Liver (tissue), 9 donors: ENCODE results near the gene NTM. TPM values are rescaled to one million over a fixed set of nuclear protein-coding genes. Genes with fewer than 3 reads are reported as not detected.

Source experiments
- DNase-seq: peaks from one replicate; pipeline ENCODE4 v3.0.0-alpha.2; 2017; ENCODE audit warnings: low spot score
- H3K27ac ChIP-seq, 2 donors: one replicate each; pipeline ENCODE4 v1.7.0; 2013; ENCODE audit warnings: inconsistent platforms in 2 of 2, low read length in 2 of 2, control low read depth in 1 of 2, low read depth in 1 of 2, mild to moderate bottlenecking in 1 of 2
- H3K27me3 ChIP-seq, 4 donors: one replicate each; pipeline versions ENCODE4 v1.6.1 to v1.7.0; 2013; ENCODE audit warnings: low read length in 3 of 4, inconsistent platforms in 1 of 4, mild to moderate bottlenecking in 1 of 4, moderate library complexity in 1 of 4; ENCODE audit not compliant: control insufficient read depth in 4 of 4, insufficient read depth in 4 of 4
- H3K36me3 ChIP-seq, 4 donors: one replicate each; pipeline versions ENCODE4 v1.6.1 to v1.7.0; 2013; ENCODE audit warnings: low read length in 3 of 4, mild to moderate bottlenecking in 3 of 4, low read depth in 1 of 4, moderate library complexity in 1 of 4; ENCODE audit not compliant: control insufficient read depth in 4 of 4, insufficient read depth in 3 of 4
- H3K4me1 ChIP-seq, 4 donors: one replicate each; pipeline versions ENCODE4 v1.6.1 to v1.7.0; 2013; ENCODE audit warnings: low read length in 3 of 4, mild to moderate bottlenecking in 3 of 4, moderate library complexity in 1 of 4; ENCODE audit not compliant: control insufficient read depth in 4 of 4, insufficient read depth in 4 of 4
- H3K4me3 ChIP-seq, 3 donors: one replicate each; pipeline versions ENCODE4 v1.6.1 to v1.7.0; 2013; ENCODE audit warnings: low read length in 3 of 3, control low read depth in 1 of 3, low read depth in 1 of 3, mild to moderate bottlenecking in 1 of 3
- H3K9ac ChIP-seq, 2 donors: one replicate each; pipeline ENCODE4 v1.7.0; 2013; ENCODE audit warnings: low read length in 2 of 2, mild to moderate bottlenecking in 2 of 2, moderate library complexity in 2 of 2, control low read depth in 1 of 2, low read depth in 1 of 2
- H3K9me3 ChIP-seq, 4 donors: one replicate each; pipeline versions ENCODE4 v1.6.1 to v1.7.0; 2013; ENCODE audit warnings: low read length in 3 of 4; ENCODE audit not compliant: control insufficient read depth in 4 of 4
- FOXA1 ChIP-seq: IDR thresholded peaks from 2 replicates; pipeline ENCODE4 v1.6.1; 2016; ENCODE audit warnings: antibody characterized with exemption
- FOXA2 ChIP-seq: IDR thresholded peaks from 2 replicates; pipeline ENCODE4 v1.6.1; 2016; ENCODE audit warnings: antibody characterized with exemption
- HNF4G ChIP-seq: IDR thresholded peaks from 2 replicates; pipeline ENCODE4 v1.6.1; 2016; ENCODE audit warnings: antibody characterized with exemption
- JUND ChIP-seq, 2 donors: IDR thresholded peaks; 2 replicates each; pipeline ENCODE4 v1.6.1; 2016; ENCODE audit warnings: antibody characterized with exemption in 2 of 2
- NR2F2 ChIP-seq: IDR thresholded peaks from 2 replicates; pipeline ENCODE4 v1.6.1; 2016; ENCODE audit warnings: antibody characterized with exemption
- RAD21 ChIP-seq, 2 donors: IDR thresholded peaks; 2 replicates each; pipeline ENCODE4 v1.6.1; 2016; ENCODE audit warnings: antibody characterized with exemption in 2 of 2, mild to moderate bottlenecking in 2 of 2
- RXRA ChIP-seq, 2 donors: IDR thresholded peaks; 2 replicates each; pipeline ENCODE4 v1.6.1; 2017 to 2018; ENCODE audit warnings: antibody characterized with exemption in 2 of 2, mild to moderate bottlenecking in 1 of 2
- SP1 ChIP-seq: IDR thresholded peaks from 2 replicates; pipeline ENCODE4 v1.6.1; 2018; ENCODE audit warnings: antibody characterized with exemption, mild to moderate bottlenecking
- TAF1 ChIP-seq: conservative IDR thresholded peaks from 2 replicates; pipeline ENCODE4 v1.6.1; 2016; ENCODE audit warnings: antibody characterized with exemption, mild to moderate bottlenecking
- WGBS: extraction: QIAGEN DNeasy Blood & Tissue Kit; methylation state at CpG from one replicate; pipeline ENCODE4 v1.1.7; 2013; 5-methylcytosine and 5-hydroxymethylcytosine counted together
- polyA plus RNA-seq, 2 donors: library from polyadenylated mRNA; stranded (reverse) in 1 of 2; unstranded in 1 of 2; fragments of 200-250 nt in 1 of 2; fragments of >200 nt in 1 of 2; fragmentation: Nextera tagmentation in 1 of 2; extraction: Ambion mirVana in 1 of 2; gene quantifications; one replicate each; pipeline versions ENCODE4 v1.2.1 to v1.2.3, GENCODE V29; 2013 to 2015
- total RNA-seq, 2 donors: library from RNA; depleted of rRNA; stranded (reverse); fragments of >200 nt; gene quantifications; one replicate each; pipeline ENCODE4 v1.2.3, GENCODE V29; 2014
- TF ChIP-seq, protein P1 (sequence below): IDR thresholded peaks from 2 replicates; pipeline ENCODE4 v1.6.1; 2016; ENCODE audit warnings: antibody characterized with exemption
- TF ChIP-seq, protein P2 (sequence below): IDR thresholded peaks from 2 replicates; pipeline ENCODE4 v1.6.1; 2016; ENCODE audit warnings: antibody characterized with exemption
- TF ChIP-seq, protein P3 (sequence below): fragments of 150-350 bp; IDR thresholded peaks from 2 replicates; pipeline ENCODE4 v1.5.1; 2017; ENCODE audit warnings: improper control_type of control experiment, low read depth, low read length; ENCODE audit not compliant: missing input control
- donor health status: healthy.
- donor health status: healthy.
- donor health status: healthy.
- donor health status: healthy.
- donor health status: healthy.

The NTM gene
- total and polyA plus RNA-seq, 4 donors: 0.08 to 1.1 (median 0.08) TPM; not detected in 1

DNA sequence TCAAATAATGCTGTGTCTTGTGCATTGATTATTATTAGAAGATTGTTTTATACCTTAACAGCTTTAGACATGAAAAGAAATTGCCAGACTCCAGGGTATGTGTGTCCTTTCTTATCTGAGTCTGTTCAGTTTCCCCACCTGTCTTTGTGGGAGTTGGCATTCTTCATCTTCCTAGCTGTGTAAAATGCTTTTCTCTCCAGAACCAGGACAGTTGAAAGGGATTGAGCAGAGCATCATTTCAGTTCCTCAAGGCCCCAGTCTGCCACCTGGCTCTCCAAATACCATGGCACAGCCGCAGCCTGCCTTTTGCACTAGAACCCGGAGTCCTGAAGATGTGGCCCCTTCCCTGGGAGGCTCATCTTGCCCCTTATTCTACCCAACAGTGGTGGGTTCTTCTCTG is 851.9 kb downstream of the NTM start:
- Histone ChIP-seq H3K27me3 (no peaks in the 10 kb centered on the region), H3K4me3 (no peak overlapping the region), H3K9me3 (no peaks in the 10 kb centered on the region), H3K36me3 (no peaks in the 10 kb centered on the region), H3K9ac (no peak overlapping the region), H3K27ac (no peak overlapping the region), H3K4me1 (no peaks in the 10 kb centered on the region)
- no peak for DNase-seq
- WGBS: 79% methylated on average over 2 of the region's 2 CpGs
- no peak for TF ChIP-seq RXRA (IDR thresholded peaks at IDR 0.05)
- TF ChIP-seq SP1: no peak
- TF ChIP-seq, protein P1, sequence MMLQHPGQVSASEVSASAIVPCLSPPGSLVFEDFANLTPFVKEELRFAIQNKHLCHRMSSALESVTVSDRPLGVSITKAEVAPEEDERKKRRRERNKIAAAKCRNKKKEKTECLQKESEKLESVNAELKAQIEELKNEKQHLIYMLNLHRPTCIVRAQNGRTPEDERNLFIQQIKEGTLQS: no peak
- TF ChIP-seq, protein P2, sequence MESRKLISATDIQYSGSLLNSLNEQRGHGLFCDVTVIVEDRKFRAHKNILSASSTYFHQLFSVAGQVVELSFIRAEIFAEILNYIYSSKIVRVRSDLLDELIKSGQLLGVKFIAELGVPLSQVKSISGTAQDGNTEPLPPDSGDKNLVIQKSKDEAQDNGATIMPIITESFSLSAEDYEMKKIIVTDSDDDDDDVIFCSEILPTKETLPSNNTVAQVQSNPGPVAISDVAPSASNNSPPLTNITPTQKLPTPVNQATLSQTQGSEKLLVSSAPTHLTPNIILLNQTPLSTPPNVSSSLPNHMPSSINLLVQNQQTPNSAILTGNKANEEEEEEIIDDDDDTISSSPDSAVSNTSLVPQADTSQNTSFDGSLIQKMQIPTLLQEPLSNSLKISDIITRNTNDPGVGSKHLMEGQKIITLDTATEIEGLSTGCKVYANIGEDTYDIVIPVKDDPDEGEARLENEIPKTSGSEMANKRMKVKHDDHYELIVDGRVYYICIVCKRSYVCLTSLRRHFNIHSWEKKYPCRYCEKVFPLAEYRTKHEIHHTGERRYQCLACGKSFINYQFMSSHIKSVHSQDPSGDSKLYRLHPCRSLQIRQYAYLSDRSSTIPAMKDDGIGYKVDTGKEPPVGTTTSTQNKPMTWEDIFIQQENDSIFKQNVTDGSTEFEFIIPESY: no peak
- no peak for TF ChIP-seq FOXA2

DNA sequence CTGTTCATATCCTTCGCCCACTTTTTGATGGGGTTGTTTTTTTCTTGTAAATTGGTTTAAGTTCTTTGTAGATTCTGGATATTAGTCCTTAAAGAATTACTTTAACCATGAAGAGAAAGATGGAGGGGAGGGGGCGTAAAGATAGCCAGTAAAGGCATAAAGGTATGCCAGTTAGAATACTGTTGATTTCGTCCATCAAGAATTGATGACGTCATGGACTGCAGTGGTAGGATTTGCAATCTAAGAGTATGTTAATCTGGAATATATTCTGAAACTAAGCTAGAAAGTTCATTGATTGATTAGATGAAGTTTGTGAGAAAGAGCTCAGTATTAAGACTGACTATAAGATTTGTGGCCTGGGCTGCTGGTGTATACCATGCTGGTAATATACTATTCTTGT is 856.1 kb downstream of the NTM start:
- Histone ChIP-seq H3K9ac (no peak overlapping the region), H3K4me1 (no peaks in the 10 kb centered on the region), H3K4me3 (no peak overlapping the region), H3K9me3 (no peaks in the 10 kb centered on the region), H3K36me3 (no peaks in the 10 kb centered on the region), H3K27me3 (peaks cover 0 to 5% (median 0%) of the 10 kb centered on the region in 4 donors), H3K27ac (no peak overlapping the region)
- TF ChIP-seq JUND (IDR thresholded peaks at IDR 0.05) (no peak), SP1 (no peak), NR2F2 (no peak)
- TF ChIP-seq, protein P2: no peak
- no peak for DNase-seq
- 82% methylated on average over 4 of the region's 4 CpGs for WGBS

DNA sequence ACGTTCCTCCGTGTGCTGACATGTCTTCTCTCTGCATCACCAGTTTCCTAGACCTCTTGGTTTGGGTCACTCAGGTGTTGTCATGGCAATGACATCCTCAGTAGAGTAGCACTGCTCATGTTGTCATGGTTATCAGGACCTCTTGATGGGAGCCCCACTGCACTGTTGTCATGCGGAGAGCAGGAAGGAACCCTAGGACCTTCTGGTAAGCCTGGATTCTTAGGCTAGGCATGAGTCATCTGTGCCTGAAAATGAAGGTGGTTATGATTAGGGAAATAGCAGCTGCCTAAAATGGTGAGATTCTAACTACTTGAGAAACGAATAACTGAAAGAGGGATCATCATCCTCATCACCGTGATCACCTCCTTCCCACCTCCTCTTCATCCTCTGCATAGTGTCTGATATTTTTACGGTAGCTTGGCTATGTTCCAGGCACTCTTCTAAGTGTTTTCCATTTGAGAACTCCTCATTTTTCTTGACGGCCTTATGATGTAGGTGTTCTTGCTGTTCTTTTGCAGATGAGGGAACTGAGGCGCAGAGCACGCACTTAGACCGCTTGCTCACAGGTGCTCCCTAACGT is 858.4 kb downstream of the NTM start:
- no peak overlapping the region for H3K4me3 ChIP-seq
- 81% methylated on average over 11 of the region's 11 CpGs for WGBS

More for the DNA sequence above, 858.4 kb downstream of the NTM start:
- DNase-seq: no peak
- Histone ChIP-seq H3K9me3 (no peaks in the 10 kb centered on the region), H3K27me3 (peaks cover 0 to 5% (median 0%) of the 10 kb centered on the region in 4 donors), H3K36me3 (no peaks in the 10 kb centered on the region), H3K9ac (no peak overlapping the region), H3K4me1 (no peaks in the 10 kb centered on the region), H3K27ac (no peak overlapping the region)
- TF ChIP-seq RAD21 (IDR thresholded peaks at IDR 0.05) (no peak), FOXA1 (no peak), NR2F2 (no peak), RXRA (IDR thresholded peaks at IDR 0.05) (no peak), HNF4G (no peak), TAF1 (no peak), SP1 (no peak)
- TF ChIP-seq, protein P3, sequence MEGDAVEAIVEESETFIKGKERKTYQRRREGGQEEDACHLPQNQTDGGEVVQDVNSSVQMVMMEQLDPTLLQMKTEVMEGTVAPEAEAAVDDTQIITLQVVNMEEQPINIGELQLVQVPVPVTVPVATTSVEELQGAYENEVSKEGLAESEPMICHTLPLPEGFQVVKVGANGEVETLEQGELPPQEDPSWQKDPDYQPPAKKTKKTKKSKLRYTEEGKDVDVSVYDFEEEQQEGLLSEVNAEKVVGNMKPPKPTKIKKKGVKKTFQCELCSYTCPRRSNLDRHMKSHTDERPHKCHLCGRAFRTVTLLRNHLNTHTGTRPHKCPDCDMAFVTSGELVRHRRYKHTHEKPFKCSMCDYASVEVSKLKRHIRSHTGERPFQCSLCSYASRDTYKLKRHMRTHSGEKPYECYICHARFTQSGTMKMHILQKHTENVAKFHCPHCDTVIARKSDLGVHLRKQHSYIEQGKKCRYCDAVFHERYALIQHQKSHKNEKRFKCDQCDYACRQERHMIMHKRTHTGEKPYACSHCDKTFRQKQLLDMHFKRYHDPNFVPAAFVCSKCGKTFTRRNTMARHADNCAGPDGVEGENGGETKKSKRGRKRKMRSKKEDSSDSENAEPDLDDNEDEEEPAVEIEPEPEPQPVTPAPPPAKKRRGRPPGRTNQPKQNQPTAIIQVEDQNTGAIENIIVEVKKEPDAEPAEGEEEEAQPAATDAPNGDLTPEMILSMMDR: no peak
